Osteoblast (primary cell): ENCODE results near the gene ACAP2. TPM values are rescaled to one million over a fixed set of nuclear protein-coding genes. Genes with fewer than 3 reads are reported as not detected.
"Not testable (repeated sequence)": the region's sequence is repeated elsewhere in the genome, so short reads cannot be mapped to it uniquely, and the experiment has no call there.

ENCODE experiments used
- DNase-seq: peaks from one replicate; pipeline ENCODE4 v3.0.0; 2011; ENCODE audit warnings: low spot score, mixed read lengths; ENCODE audit not compliant: insufficient read length; ENCODE audit errors: missing footprints
- H2AFZ ChIP-seq: 2 replicates; pipeline ENCODE4 v1.6.0; 2011; ENCODE audit warnings: mild to moderate bottlenecking, low read length
- H3K27ac ChIP-seq: 2 replicates; pipeline ENCODE4 v1.5.1; 2011; ENCODE audit warnings: mild to moderate bottlenecking, low read depth, low read length, moderate library complexity
- H3K27me3 ChIP-seq: 2 replicates; pipeline ENCODE4 v1.6.0; 2012; ENCODE audit warnings: mild to moderate bottlenecking, control low read depth, inconsistent platforms, low read length, moderate library complexity; ENCODE audit not compliant: insufficient read depth
- H3K36me3 ChIP-seq: 2 replicates; pipeline ENCODE4 v1.5.1; 2011; ENCODE audit warnings: mild to moderate bottlenecking, low read length, control low read depth, moderate library complexity; ENCODE audit not compliant: insufficient read depth
- H3K4me1 ChIP-seq: 2 replicates; pipeline ENCODE4 v1.5.1; 2011; ENCODE audit warnings: mild to moderate bottlenecking, low read length, control low read depth, moderate library complexity; ENCODE audit not compliant: insufficient read depth
- H3K4me2 ChIP-seq: 2 replicates; pipeline ENCODE4 v1.6.0; 2011; ENCODE audit warnings: mild to moderate bottlenecking, low read length; ENCODE audit not compliant: insufficient read depth
- H3K4me3 ChIP-seq: fragments of 200-600 bp; sonication (generic); 3 replicates; pipeline ENCODE4 v1.5.1; 2012; ENCODE audit warnings: mild to moderate bottlenecking, low read length, inconsistent platforms; ENCODE audit not compliant: insufficient read depth
- H3K79me2 ChIP-seq: 2 replicates; pipeline ENCODE4 v1.6.0; 2012; ENCODE audit warnings: mild to moderate bottlenecking, low read length, control low read depth, inconsistent platforms; ENCODE audit not compliant: insufficient read depth
- H3K9me3 ChIP-seq: 2 replicates; pipeline ENCODE4 v1.5.1; 2011; ENCODE audit warnings: low read depth, low read length, control low read depth
- H4K20me1 ChIP-seq: 2 replicates; pipeline ENCODE4 v1.6.0; 2012; ENCODE audit warnings: mild to moderate bottlenecking, low read length, control low read depth; ENCODE audit not compliant: insufficient read depth
- total RNA-seq: library from RNA; depleted of rRNA; stranded (reverse); fragments of >200 nt; gene quantifications from 2 replicates; pipeline ENCODE4 v1.2.3, GENCODE V29; 2012
- TF ChIP-seq, protein P1 (sequence below): IDR thresholded peaks from 2 replicates; pipeline ENCODE4 v1.5.1; 2011; ENCODE audit warnings: mild to moderate bottlenecking, low read depth, low read length, moderate library complexity; ENCODE audit errors: extremely low read depth

ACAP2 gene, protein sequence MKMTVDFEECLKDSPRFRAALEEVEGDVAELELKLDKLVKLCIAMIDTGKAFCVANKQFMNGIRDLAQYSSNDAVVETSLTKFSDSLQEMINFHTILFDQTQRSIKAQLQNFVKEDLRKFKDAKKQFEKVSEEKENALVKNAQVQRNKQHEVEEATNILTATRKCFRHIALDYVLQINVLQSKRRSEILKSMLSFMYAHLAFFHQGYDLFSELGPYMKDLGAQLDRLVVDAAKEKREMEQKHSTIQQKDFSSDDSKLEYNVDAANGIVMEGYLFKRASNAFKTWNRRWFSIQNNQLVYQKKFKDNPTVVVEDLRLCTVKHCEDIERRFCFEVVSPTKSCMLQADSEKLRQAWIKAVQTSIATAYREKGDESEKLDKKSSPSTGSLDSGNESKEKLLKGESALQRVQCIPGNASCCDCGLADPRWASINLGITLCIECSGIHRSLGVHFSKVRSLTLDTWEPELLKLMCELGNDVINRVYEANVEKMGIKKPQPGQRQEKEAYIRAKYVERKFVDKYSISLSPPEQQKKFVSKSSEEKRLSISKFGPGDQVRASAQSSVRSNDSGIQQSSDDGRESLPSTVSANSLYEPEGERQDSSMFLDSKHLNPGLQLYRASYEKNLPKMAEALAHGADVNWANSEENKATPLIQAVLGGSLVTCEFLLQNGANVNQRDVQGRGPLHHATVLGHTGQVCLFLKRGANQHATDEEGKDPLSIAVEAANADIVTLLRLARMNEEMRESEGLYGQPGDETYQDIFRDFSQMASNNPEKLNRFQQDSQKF
- total RNA-seq, result 115 and 121 TPM in 2 replicates

DNA sequence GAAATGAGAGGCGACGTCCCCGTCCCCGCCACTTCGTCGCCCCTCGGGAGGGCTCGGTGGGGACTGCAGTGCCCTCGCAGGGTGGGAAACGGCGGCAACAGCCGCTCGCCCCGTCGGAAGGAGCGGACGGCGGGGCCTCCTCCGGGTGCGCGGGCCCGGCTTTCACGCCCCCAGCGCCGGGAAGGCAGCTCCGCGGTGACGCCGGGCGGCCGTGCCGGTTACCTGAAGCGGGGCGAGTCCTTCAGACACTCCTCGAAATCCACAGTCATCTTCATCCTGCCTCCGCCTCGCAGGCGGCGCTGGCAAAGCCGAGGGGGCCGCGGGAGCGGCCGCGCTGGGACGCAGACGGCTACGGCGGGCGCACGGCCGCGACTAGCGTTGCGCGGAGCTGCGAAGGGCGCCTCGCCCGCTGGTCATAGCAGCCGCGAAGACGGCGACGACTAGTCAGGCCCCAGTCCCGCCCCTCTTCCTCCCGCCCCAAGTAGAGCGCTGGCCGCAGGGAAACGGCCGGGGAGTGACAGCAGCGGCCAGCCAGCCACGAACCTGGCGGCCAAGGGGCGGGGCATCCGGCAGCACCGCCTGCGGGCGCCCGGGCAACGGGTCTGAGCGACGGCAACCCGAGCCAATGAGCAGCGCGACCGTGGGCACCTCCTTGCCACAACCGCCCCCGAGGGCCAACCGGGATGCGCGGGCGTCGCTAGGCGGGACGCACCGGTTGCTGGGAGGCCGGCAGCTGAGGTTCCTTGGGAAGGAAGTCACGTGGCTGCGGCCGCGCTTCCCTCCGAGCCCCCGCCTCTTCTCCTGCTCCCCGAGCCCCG lies at the start of gene ACAP2:
ACAP2 (minus strand) TSS at position 448 of the 818 bp plus-strand sequence; CDS start at position 275, 173 bp downstream.
- H2AFZ ChIP-seq, result peak within 1 kb of the TSS; percentile 93
- peak; percentile 100 for DNase-seq
- H3K4me3 ChIP-seq, result peak within 1 kb of the TSS; percentile 86
- H3K79me2 ChIP-seq, result peaks cover 50% of the 10 kb centered on the region
- H4K20me1 ChIP-seq, result peaks cover 5% of the 10 kb centered on the region
- H3K4me2 ChIP-seq, result peak within 1 kb of the TSS; percentile 90
- no peaks in the 10 kb centered on the region for H3K9me3 ChIP-seq
- peaks cover 11% of the 10 kb centered on the region for H3K4me1 ChIP-seq
- peak within 1 kb of the TSS; percentile 58 for H3K27ac ChIP-seq
- H3K36me3 ChIP-seq, result no peaks in the 10 kb centered on the region
- TF ChIP-seq, protein P1, sequence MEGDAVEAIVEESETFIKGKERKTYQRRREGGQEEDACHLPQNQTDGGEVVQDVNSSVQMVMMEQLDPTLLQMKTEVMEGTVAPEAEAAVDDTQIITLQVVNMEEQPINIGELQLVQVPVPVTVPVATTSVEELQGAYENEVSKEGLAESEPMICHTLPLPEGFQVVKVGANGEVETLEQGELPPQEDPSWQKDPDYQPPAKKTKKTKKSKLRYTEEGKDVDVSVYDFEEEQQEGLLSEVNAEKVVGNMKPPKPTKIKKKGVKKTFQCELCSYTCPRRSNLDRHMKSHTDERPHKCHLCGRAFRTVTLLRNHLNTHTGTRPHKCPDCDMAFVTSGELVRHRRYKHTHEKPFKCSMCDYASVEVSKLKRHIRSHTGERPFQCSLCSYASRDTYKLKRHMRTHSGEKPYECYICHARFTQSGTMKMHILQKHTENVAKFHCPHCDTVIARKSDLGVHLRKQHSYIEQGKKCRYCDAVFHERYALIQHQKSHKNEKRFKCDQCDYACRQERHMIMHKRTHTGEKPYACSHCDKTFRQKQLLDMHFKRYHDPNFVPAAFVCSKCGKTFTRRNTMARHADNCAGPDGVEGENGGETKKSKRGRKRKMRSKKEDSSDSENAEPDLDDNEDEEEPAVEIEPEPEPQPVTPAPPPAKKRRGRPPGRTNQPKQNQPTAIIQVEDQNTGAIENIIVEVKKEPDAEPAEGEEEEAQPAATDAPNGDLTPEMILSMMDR, result no peak
- no peaks in the 10 kb centered on the region for H3K27me3 ChIP-seq

DNA sequence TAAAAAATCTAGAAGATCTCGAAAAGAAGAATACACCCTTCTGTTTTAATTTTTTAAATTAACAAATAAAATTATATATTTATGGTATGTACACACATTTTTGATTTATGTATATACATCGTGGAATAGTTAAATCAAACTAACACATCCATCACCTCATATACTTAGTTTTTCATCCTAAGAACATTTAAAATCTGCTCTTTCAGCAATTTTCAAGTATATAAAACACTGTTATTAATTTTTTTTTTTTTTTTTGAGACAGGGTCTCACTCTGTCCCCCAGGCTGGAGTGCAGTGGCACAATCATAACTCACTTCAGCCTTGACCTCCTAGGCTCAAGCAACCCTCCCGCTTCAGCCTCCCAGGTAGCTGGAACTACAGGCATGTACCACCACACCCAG lies 32.8 kb upstream of the ACAP2 start:
- Histone ChIP-seq H3K4me2 (no peak overlapping the region), H2AFZ (no peak overlapping the region), H3K27me3 (peaks cover 9% of the 10 kb centered on the region), H3K79me2 (no peaks in the 10 kb centered on the region), H4K20me1 (no peaks in the 10 kb centered on the region), H3K4me3 (no peak overlapping the region), H3K27ac (no peak overlapping the region), H3K4me1 (no peaks in the 10 kb centered on the region), H3K36me3 (no peaks in the 10 kb centered on the region), H3K9me3 (no peaks in the 10 kb centered on the region)
- no peak for DNase-seq
- TF ChIP-seq, protein P1, result no peak

DNA sequence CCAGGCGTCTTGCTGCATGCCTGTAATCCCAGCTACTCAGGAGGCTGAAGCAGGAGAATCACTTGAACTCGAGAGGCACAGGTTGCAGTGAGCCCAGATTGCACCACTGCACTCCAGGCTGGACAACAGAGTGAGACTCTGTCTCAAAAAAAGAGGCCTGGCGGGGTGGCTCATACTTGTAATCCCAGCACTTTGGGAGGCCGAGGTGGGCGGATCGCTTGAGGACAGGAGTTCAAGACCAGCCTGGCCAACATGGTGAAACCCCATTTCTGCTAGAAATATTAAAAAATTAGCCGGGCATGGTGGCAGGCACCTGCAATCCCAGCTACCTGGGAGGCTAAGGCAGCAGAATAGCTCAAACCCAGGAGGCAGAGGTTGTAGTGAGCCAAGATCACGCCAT lies 32.3 kb upstream of the ACAP2 start:
- H3K4me2 ChIP-seq, H3K27me3 ChIP-seq, H3K36me3 ChIP-seq, H3K27ac ChIP-seq, DNase-seq, H4K20me1 ChIP-seq, H3K4me3 ChIP-seq, H3K79me2 ChIP-seq, H3K4me1 ChIP-seq, H3K9me3 ChIP-seq, H2AFZ ChIP-seq: not testable (repeated sequence)

DNA sequence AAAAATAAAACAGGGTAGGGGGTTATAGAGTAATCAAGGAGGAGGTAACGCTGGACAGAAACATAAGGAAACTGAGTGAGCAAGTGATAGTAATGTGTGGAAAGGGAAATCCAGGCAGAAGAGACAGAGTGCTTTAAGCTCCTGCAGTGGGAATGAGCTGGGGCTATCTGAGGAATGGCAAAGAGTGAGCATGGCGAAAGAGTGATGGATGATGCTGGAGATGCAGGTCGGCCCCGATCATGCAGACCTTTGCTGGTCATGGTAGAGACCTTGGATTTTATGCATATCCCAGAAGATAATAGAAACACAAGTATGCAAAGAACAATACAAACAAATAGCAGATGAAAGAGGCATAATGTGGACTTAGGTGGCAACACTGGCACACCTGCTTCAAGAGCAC lies 26.0 kb upstream of the ACAP2 start:
- Histone ChIP-seq H3K4me2 (no peak overlapping the region), H3K4me3 (no peak overlapping the region), H3K27me3 (peaks cover 6% of the 10 kb centered on the region), H4K20me1 (no peaks in the 10 kb centered on the region), H3K9me3 (no peaks in the 10 kb centered on the region), H3K4me1 (no peaks in the 10 kb centered on the region), H3K36me3 (no peaks in the 10 kb centered on the region), H2AFZ (no peak overlapping the region), H3K27ac (no peak overlapping the region), H3K79me2 (no peaks in the 10 kb centered on the region)
- TF ChIP-seq, protein P1, result no peak
- DNase-seq, result no peak
